H9 (cell line): ENCODE data around the gene PEX14. TPM values are rescaled to one million over a fixed set of nuclear protein-coding genes. Genes with fewer than 3 reads are reported as not detected.

Source experiments
- DNase-seq: peaks from one replicate; pipeline ENCODE4 v3.0.0-alpha.2; 2017
- H2AFZ ChIP-seq: one replicate; pipeline ENCODE4 v1.6.1; 2013; ENCODE audit warnings: mild to moderate bottlenecking, low read length, control low read depth, moderate library complexity
- H2AK5ac ChIP-seq: 2 replicates; pipeline ENCODE4 v1.6.1; 2013; ENCODE audit warnings: low read length, control low read depth, mixed read lengths; ENCODE audit not compliant: insufficient read length
- H2BK120ac ChIP-seq: one replicate; pipeline ENCODE4 v1.6.1; 2013; ENCODE audit warnings: low read depth, mild to moderate bottlenecking, low read length, control low read depth, inconsistent platforms; ENCODE audit not compliant: poor library complexity, severe bottlenecking
- H2BK12ac ChIP-seq: 2 replicates; pipeline ENCODE4 v1.6.1; 2013; ENCODE audit warnings: low read length, control low read depth, mixed read lengths, low read depth; ENCODE audit not compliant: insufficient read length
- H2BK15ac ChIP-seq: 2 replicates; pipeline ENCODE4 v1.6.1; 2013; ENCODE audit warnings: low read depth, low read length, control low read depth
- H2BK20ac ChIP-seq: one replicate; pipeline ENCODE4 v1.6.1; 2013; ENCODE audit warnings: low read depth, mild to moderate bottlenecking, low read length, control low read depth, inconsistent platforms; ENCODE audit not compliant: poor library complexity, severe bottlenecking
- H2BK5ac ChIP-seq: 2 replicates; pipeline ENCODE4 v1.6.1; 2013; ENCODE audit warnings: low read length, control low read depth, mixed read lengths; ENCODE audit not compliant: insufficient read length
- H3K14ac ChIP-seq: 2 replicates; pipeline ENCODE4 v1.6.1; 2013; ENCODE audit warnings: low read length, control low read depth; ENCODE audit not compliant: insufficient read depth
- H3K18ac ChIP-seq: 2 replicates; pipeline ENCODE4 v1.6.1; 2013; ENCODE audit warnings: low read depth, mild to moderate bottlenecking, mixed read lengths, low read length, control low read depth; ENCODE audit not compliant: insufficient read length
- H3K23ac ChIP-seq: 2 replicates; pipeline ENCODE4 v1.6.1; 2013; ENCODE audit warnings: low read length, control low read depth, mixed read lengths, low read depth; ENCODE audit not compliant: insufficient read length
- H3K23me2 ChIP-seq: 2 replicates; pipeline ENCODE4 v1.6.1; 2013; ENCODE audit warnings: low read depth, mild to moderate bottlenecking, mixed read lengths, low read length, control low read depth; ENCODE audit not compliant: insufficient read length, poor library complexity, severe bottlenecking
- H3K27ac ChIP-seq: 2 replicates; pipeline ENCODE4 v1.5.1; 2013; ENCODE audit warnings: low read length, control low read depth, mixed read lengths, low read depth; ENCODE audit not compliant: insufficient read length
- H3K27me3 ChIP-seq: 2 replicates; pipeline ENCODE4 v1.6.1; 2013; ENCODE audit warnings: low read length, control low read depth, inconsistent platforms; ENCODE audit not compliant: insufficient read depth
- H3K4ac ChIP-seq: 2 replicates; pipeline ENCODE4 v1.6.1; 2013; ENCODE audit warnings: low read depth, mild to moderate bottlenecking, control low read depth, inconsistent platforms, low read length, moderate library complexity
- H3K4me1 ChIP-seq: 2 replicates; pipeline ENCODE4 v1.6.1; 2013; ENCODE audit warnings: low read length, control low read depth, inconsistent platforms; ENCODE audit not compliant: insufficient read depth
- H3K4me2 ChIP-seq: 2 replicates; pipeline ENCODE4 v1.6.1; 2013; ENCODE audit warnings: low read length, control low read depth, mixed read lengths; ENCODE audit not compliant: insufficient read length, insufficient read depth
- H3K56ac ChIP-seq: 2 replicates; pipeline ENCODE4 v1.6.1; 2013; ENCODE audit warnings: low read depth, mild to moderate bottlenecking, mixed read lengths, low read length, control low read depth; ENCODE audit not compliant: insufficient read length
- H3K79me1 ChIP-seq: 2 replicates; pipeline ENCODE4 v1.6.1; 2013; ENCODE audit warnings: low read depth, mild to moderate bottlenecking, moderate library complexity, low read length, control low read depth, inconsistent platforms; ENCODE audit not compliant: insufficient read depth, poor library complexity, severe bottlenecking
- H3K79me2 ChIP-seq: 2 replicates; pipeline ENCODE4 v1.6.1; 2013; ENCODE audit warnings: low read length, control low read depth, inconsistent platforms; ENCODE audit not compliant: insufficient read depth
- H3K9ac ChIP-seq: 2 replicates; pipeline ENCODE4 v1.6.1; 2013; ENCODE audit warnings: low read length, control low read depth, mixed read lengths; ENCODE audit not compliant: insufficient read length; ENCODE audit errors: extremely low read depth
- H3K9me3 ChIP-seq: one replicate; pipeline ENCODE4 v1.6.1; 2013; ENCODE audit warnings: low read depth, low read length, inconsistent platforms; ENCODE audit not compliant: control insufficient read depth
- H3T11ph ChIP-seq: one replicate; pipeline ENCODE4 v1.6.1; 2013; ENCODE audit warnings: mild to moderate bottlenecking, low read length, control low read depth, inconsistent platforms
- H4K20me1 ChIP-seq: one replicate; pipeline ENCODE4 v1.6.1; 2013; ENCODE audit not compliant: control insufficient read depth, insufficient read length, insufficient read depth
- H4K5ac ChIP-seq: 2 replicates; pipeline ENCODE4 v1.6.1; 2013; ENCODE audit warnings: low read depth, mild to moderate bottlenecking, mixed read lengths, low read length, control low read depth; ENCODE audit not compliant: insufficient read length
- H4K8ac ChIP-seq: replicated peaks from 2 replicates; pipeline ENCODE4 v1.6.1; 2013; ENCODE audit warnings: low read length, control low read depth, mixed read lengths, low read depth; ENCODE audit not compliant: insufficient read length
- H4K91ac ChIP-seq: 2 replicates; pipeline ENCODE4 v1.6.1; 2013; ENCODE audit warnings: low read depth, mild to moderate bottlenecking, moderate library complexity, mixed read lengths, low read length, control low read depth; ENCODE audit not compliant: insufficient read length
- H3K27ac Mint-ChIP-seq, 3 experiments: 2 replicates in 2 of 3; 3 replicates in 1 of 3; pipeline ENCODE4 v1.8.0; 2020 to 2021; ENCODE audit warnings: mixed read lengths in 3 of 3, mild to moderate bottlenecking in 1 of 3, moderate library complexity in 1 of 3
- H3K27me3 Mint-ChIP-seq: 2 replicates; pipeline ENCODE4 v1.8.0; 2021; ENCODE audit warnings: low read depth, mild to moderate bottlenecking, moderate library complexity, mixed read lengths
- H3K36me3 Mint-ChIP-seq, 3 experiments: 2 replicates in 2 of 3; 3 replicates in 1 of 3; pipeline ENCODE4 v1.8.0; 2020 to 2021; ENCODE audit warnings: low read depth in 3 of 3, mixed read lengths in 3 of 3; ENCODE audit not compliant: insufficient read depth in 1 of 3
- H3K4me1 Mint-ChIP-seq, 2 experiments: 2 replicates each; pipeline ENCODE4 v1.8.0; 2020; ENCODE audit warnings: mixed read lengths in 2 of 2
- H3K4me3 Mint-ChIP-seq, 2 experiments: 2 replicates in 1 of 2; 3 replicates in 1 of 2; pipeline ENCODE4 v1.8.0; 2020 to 2021; ENCODE audit warnings: mild to moderate bottlenecking in 2 of 2, mixed read lengths in 2 of 2, moderate library complexity in 1 of 2
- H3K9me3 Mint-ChIP-seq, 2 experiments: 2 replicates in 1 of 2; 3 replicates in 1 of 2; pipeline ENCODE4 v1.8.0; 2020; ENCODE audit warnings: mild to moderate bottlenecking in 2 of 2, mixed read lengths in 2 of 2, moderate library complexity in 1 of 2
- CTCF ChIP-seq: fragments of 200-600 bp; sonication (generic); conservative IDR thresholded peaks from 3 replicates; pipeline ENCODE4 v1.8.0; 2021; ENCODE audit warnings: antibody characterized with exemption, mild to moderate bottlenecking
- WGBS: extraction: QIAGEN DNeasy Blood & Tissue Kit; methylation state at CpG from one replicate; pipeline ENCODE4 v1.1.7; 2013; ENCODE audit warnings: missing lambda C conversion rate, low lambda C conversion rate, mixed read lengths; ENCODE audit not compliant: insufficient read length; ENCODE audit errors: extremely low coverage; 5-methylcytosine and 5-hydroxymethylcytosine counted together
- total RNA-seq: library from RNA; stranded (reverse); gene quantifications from 2 replicates; pipeline ENCODE4 v1.2.1, GENCODE V29; 2021

The PEX14 gene
- total RNA-seq, 1 experiment from 2014 or later, result 23.9 TPM

GRCh38 chr1:10669570-10669969 is 194.8 kb downstream of the PEX14 start:
- Histone ChIP-seq H4K91ac (no peak overlapping the region), H4K20me1 (no peaks in the 10 kb centered on the region), H3K27me3 (no peaks in the 10 kb centered on the region), H3K18ac (no peak overlapping the region), H3K23me2 (no peaks in the 10 kb centered on the region), H3K9ac (no peak overlapping the region), H2BK15ac (no peak overlapping the region), H2BK5ac (no peak overlapping the region), H2BK120ac (no peak overlapping the region), H2BK20ac (no peak overlapping the region), H3K4ac (no peak overlapping the region), H4K8ac (no peak overlapping the region), H2AFZ (no peak overlapping the region), H3K23ac (no peak overlapping the region), H4K5ac (no peak overlapping the region), H3K79me1 (no peaks in the 10 kb centered on the region), H3T11ph (no peak overlapping the region), H3K4me2 (no peak overlapping the region), H3K56ac (no peak overlapping the region), H3K14ac (no peak overlapping the region), H2BK12ac (no peak overlapping the region), H2AK5ac (no peak overlapping the region), H3K27ac (no peak overlapping the region), H3K79me2 (no peaks in the 10 kb centered on the region), H3K4me1 (no peaks in the 10 kb centered on the region; the same call in 1 of the 2 replicates), H3K9me3 (no peaks in the 10 kb centered on the region)
- WGBS, result no CpG with 5 or more reads among the region's 12 CpGs
- DNase-seq, result no peak
- no peak for TF ChIP-seq CTCF
- H3K27ac Mint-ChIP-seq, result no peak overlapping the region
- no peaks in the 10 kb centered on the region for H3K9me3 Mint-ChIP-seq
- no peaks in the 10 kb centered on the region; a peak in 1 of 7 replicates for H3K36me3 Mint-ChIP-seq
- peaks cover 4 to 26% of the 10 kb centered on the region in 2 experiments for H3K4me1 Mint-ChIP-seq
- H3K27me3 Mint-ChIP-seq, result no peaks in the 10 kb centered on the region
- no peak overlapping the region for H3K4me3 Mint-ChIP-seq
